ENCODE results near the gene CTBP1.

- TF ChIP-seq EZH2phosphoT487 (IDR thresholded peaks at IDR 0.05; ENCODE audit: insufficient read depth, low read depth) (no peak), EZH2 (IDR thresholded peaks at IDR 0.05; ENCODE audit: insufficient read depth, poor library complexity, severe bottlenecking) (no peak)
These were observed 12.4 kb upstream of the CTBP1 start for GRCh38 chr4:1261107-1261928.

All from GM23248 (cell line).